Brain microvascular endothelial cell (primary cell): ENCODE measurements around the gene AUTS2.
A peak's percentile ranks its signal among the peaks of the same experiment; 100 is the strongest.

Source experiments
- DNase-seq: peaks from one replicate; pipeline ENCODE4 v3.0.0-alpha.2; 2020
- H3K27ac ChIP-seq: fragments of 250-450 bp; sonication (Bioruptor Pico); 2 replicates; pipeline ENCODE4 v1.5.1; 2020; ENCODE audit warnings: mild to moderate bottlenecking, moderate library complexity
- H3K27me3 ChIP-seq: fragments of 250-450 bp; sonication (Bioruptor Pico); replicated peaks from 2 replicates; pipeline ENCODE4 v1.5.1; 2020; ENCODE audit warnings: mild to moderate bottlenecking
- H3K36me3 ChIP-seq: fragments of 250-450 bp; sonication (Bioruptor Pico); replicated peaks from 2 replicates; pipeline ENCODE4 v1.5.1; 2020; ENCODE audit warnings: mild to moderate bottlenecking
- H3K4me3 ChIP-seq: 2 replicates; pipeline ENCODE4 v1.5.1; 2011; ENCODE audit warnings: low read depth, mild to moderate bottlenecking, control low read depth, low read length, moderate library complexity
- CTCF ChIP-seq: IDR thresholded peaks from 2 replicates; pipeline ENCODE4 v1.5.1; 2011; ENCODE audit warnings: low read depth, mild to moderate bottlenecking, moderate library complexity, low read length, control low read depth, inconsistent platforms; ENCODE audit errors: missing control alignments
- in situ Hi-C: cut with HindIII; loops from 2 replicates; pipeline ENCODE4 v1.10.0; 2017; ENCODE audit warnings: low sequenced_read_pairs, low pct_ligation_motif_present

The AUTS2 gene

GRCh38 chr7:70717553-70718329, 1119.5 kb downstream of the AUTS2 start:
- H3K4me3 ChIP-seq, result no peak overlapping the region
- in situ Hi-C loops, result no loop called here
- H3K27me3 ChIP-seq, result no peaks in the 10 kb centered on the region
- no peaks in the 10 kb centered on the region for H3K36me3 ChIP-seq
- DNase-seq, result no peak
- no peak for TF ChIP-seq CTCF
- no peak overlapping the region for H3K27ac ChIP-seq

GRCh38 chr7:70719125-70719524, 1120.8 kb downstream of the AUTS2 start:
- in situ Hi-C loops, result no loop called here
- Histone ChIP-seq H3K27me3 (no peaks in the 10 kb centered on the region), H3K36me3 (no peaks in the 10 kb centered on the region), H3K4me3 (no peak overlapping the region), H3K27ac (no peak overlapping the region)
- no peak for TF ChIP-seq CTCF
- no peak for DNase-seq

- no peaks in the 10 kb centered on the region for H3K36me3 ChIP-seq
- H3K27me3 ChIP-seq, result no peaks in the 10 kb centered on the region
- in situ Hi-C loops, result no loop called here
- no peak overlapping the region for H3K4me3 ChIP-seq
- no peak overlapping the region for H3K27ac ChIP-seq
- peak; percentile 35 for TF ChIP-seq CTCF
- DNase-seq, result no peak
Measured at GRCh38 chr7:70720191-70720873, 1122.1 kb downstream of the AUTS2 start.

GRCh38 chr7:70721500-70721899, 1123.2 kb downstream of the AUTS2 start:
- no peaks in the 10 kb centered on the region for H3K27me3 ChIP-seq
- no peak overlapping the region for H3K27ac ChIP-seq
- H3K36me3 ChIP-seq, result no peaks in the 10 kb centered on the region
- in situ Hi-C loops, result no loop called here
- H3K4me3 ChIP-seq, result no peak overlapping the region
- no peak for TF ChIP-seq CTCF
- no peak for DNase-seq

GRCh38 chr7:70723339-70723738, 1125.1 kb downstream of the AUTS2 start:
- in situ Hi-C loops, result no loop called here
- Histone ChIP-seq H3K27me3 (no peaks in the 10 kb centered on the region), H3K4me3 (no peak overlapping the region), H3K27ac (no peak overlapping the region), H3K36me3 (no peaks in the 10 kb centered on the region)
- DNase-seq, result no peak
- no peak for TF ChIP-seq CTCF
